GM10266 (cell line): ENCODE measurements around the gene ZNF527.

Source experiments
- DNase-seq: peaks from one replicate; pipeline ENCODE4 v3.0.0; 2012; ENCODE audit errors: extremely low spot score
- CTCF ChIP-seq: IDR thresholded peaks from 2 replicates; pipeline ENCODE4 v1.5.1; 2012; ENCODE audit warnings: mild to moderate bottlenecking, low read depth; ENCODE audit not compliant: control insufficient read depth, insufficient read depth; ENCODE audit errors: missing control alignments

Gene ZNF527

GRCh38 chr19:37370880-37371661, at the start of gene ZNF527:
TSS of gene ZNF527 (plus strand) at chr19:37371099. CDS start at chr19:37374199, 3,100 bp downstream.
- no peak for TF ChIP-seq CTCF
- DNase-seq, result peak; percentile 92

GRCh38 chr19:37329686-37330085, 41.2 kb upstream of the ZNF527 start:
- DNase-seq, result no peak
- no peak for TF ChIP-seq CTCF

DNA sequence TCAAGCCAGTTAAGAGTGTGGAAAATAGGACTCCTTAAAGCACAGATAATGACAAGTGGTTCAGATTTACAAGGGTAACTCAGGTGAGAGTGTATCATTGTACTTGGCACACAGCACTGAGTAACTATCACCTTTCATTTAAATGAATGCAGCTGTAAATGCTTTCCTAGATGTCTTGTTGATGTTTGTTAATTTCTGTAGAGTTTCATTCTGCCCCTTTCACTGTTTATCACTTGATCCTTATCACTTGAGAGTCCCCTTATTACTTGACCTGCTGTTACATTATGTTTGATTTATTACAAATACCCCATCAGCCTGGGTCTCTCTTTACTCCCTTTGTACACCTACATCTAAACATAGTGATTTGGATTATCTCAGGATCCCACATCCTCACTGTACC, 38.1 kb upstream of the ZNF527 start:
- DNase-seq, result no peak

DNA sequence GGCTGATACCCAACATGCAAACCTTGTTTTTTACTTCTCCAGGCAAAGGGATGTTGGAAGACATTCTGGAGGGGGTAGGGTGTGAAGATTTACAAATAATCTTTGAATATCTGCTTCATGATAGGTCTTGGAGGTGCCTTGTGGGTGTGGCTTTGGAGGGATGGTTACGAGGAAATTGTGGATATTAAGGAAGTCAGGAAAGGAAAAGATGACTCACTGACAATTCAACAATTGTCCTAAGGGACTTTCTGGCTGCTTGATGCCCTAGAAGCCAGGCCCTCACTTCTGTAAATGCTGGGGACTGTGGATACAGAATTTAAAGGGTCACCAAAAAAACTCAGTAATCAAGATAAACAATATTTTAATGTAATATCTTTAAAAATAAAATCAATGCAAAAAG, 37.4 kb upstream of the ZNF527 start:
- DNase-seq, result no peak
- no peak for TF ChIP-seq CTCF

More for the DNA sequence above, 38.1 kb upstream of the ZNF527 start:
- no peak for TF ChIP-seq CTCF

DNA sequence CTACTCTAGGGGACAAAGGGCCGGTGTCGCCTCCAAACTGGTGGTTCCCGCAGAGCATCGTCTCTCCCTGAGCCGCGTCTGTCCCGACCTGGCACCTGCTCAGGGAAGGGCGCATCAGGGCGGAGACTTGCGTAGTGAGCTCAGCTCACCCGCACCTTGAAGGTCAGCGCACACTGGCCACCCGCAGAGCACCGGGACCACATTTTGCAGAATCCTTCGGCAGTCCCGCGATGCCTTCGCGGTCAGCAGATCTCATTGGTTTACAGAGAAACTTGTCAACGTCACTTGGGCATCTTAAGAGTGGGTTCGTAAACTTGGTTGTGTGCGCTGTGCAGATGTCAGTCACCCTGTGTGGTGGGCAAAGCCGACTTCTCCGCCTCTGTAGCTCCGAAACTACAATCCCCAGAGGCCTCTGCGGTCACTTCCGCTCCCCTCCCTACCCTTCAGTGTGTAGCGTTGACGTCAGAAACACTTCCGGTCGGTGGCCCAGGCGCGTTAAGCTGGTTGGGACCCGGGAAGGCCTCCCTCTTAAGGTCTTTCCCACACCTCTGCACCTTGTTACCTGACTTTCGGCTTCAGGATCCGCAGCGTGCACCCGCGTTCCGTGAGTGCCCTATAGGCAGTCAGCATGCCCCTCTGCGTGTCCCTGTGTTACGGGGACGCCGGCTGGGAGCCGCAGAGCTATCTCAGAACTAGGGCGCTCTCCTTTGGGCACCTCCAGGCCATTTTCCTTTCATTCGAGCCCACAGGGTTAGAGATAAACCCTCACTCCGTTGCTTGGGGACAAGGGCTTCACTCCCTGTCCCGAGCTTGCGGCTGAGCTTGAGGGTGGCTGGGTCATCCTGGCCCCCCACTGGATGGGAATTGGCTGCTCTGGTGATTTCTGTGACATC, 36.5 kb upstream of the ZNF527 start:
- TF ChIP-seq CTCF, result no peak
- DNase-seq, result peak; percentile 85

DNA sequence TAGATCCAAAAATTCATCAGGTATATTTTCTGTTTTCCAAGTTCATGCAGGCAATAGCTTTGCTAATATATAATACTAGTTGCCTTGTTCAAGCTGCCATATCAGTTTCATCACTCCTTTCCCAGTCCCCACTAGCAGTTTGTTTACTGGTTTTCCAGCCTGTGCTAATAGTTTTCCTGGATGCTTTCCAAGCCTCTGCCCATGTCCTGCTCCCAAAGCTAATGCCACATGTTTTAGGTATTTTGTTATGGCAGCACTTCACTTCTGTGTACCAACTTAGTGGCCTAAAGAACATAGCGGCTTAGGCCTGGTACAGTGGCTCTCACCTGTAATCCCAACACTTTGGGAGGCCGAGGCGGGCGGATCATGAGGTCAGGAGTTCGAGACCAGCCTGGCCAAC, 28.1 kb upstream of the ZNF527 start:
- TF ChIP-seq CTCF, result no peak
- no peak for DNase-seq
